VCaP (cell line): ENCODE measurements around the gene FBXO24.

ENCODE experiments used
- H3K27ac ChIP-seq: fragments of 450-650 bp; 2 replicates; pipeline ENCODE4 v1.5.1; 2017
- TF ChIP-seq, protein P1 (sequence below): fragments of 450-650 bp; conservative IDR thresholded peaks from 2 replicates; pipeline ENCODE4 v1.5.1; 2017; ENCODE audit warnings: mild to moderate bottlenecking, moderate library complexity

FBXO24 gene

GRCh38 chr7:100568176-100568895 is 17.8 kb upstream of the FBXO24 start:
- TF ChIP-seq, protein P1, sequence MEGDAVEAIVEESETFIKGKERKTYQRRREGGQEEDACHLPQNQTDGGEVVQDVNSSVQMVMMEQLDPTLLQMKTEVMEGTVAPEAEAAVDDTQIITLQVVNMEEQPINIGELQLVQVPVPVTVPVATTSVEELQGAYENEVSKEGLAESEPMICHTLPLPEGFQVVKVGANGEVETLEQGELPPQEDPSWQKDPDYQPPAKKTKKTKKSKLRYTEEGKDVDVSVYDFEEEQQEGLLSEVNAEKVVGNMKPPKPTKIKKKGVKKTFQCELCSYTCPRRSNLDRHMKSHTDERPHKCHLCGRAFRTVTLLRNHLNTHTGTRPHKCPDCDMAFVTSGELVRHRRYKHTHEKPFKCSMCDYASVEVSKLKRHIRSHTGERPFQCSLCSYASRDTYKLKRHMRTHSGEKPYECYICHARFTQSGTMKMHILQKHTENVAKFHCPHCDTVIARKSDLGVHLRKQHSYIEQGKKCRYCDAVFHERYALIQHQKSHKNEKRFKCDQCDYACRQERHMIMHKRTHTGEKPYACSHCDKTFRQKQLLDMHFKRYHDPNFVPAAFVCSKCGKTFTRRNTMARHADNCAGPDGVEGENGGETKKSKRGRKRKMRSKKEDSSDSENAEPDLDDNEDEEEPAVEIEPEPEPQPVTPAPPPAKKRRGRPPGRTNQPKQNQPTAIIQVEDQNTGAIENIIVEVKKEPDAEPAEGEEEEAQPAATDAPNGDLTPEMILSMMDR, result no peak
- peak overlapping the region; percentile 75; the same call in 1 of the 2 replicates for H3K27ac ChIP-seq

DNA sequence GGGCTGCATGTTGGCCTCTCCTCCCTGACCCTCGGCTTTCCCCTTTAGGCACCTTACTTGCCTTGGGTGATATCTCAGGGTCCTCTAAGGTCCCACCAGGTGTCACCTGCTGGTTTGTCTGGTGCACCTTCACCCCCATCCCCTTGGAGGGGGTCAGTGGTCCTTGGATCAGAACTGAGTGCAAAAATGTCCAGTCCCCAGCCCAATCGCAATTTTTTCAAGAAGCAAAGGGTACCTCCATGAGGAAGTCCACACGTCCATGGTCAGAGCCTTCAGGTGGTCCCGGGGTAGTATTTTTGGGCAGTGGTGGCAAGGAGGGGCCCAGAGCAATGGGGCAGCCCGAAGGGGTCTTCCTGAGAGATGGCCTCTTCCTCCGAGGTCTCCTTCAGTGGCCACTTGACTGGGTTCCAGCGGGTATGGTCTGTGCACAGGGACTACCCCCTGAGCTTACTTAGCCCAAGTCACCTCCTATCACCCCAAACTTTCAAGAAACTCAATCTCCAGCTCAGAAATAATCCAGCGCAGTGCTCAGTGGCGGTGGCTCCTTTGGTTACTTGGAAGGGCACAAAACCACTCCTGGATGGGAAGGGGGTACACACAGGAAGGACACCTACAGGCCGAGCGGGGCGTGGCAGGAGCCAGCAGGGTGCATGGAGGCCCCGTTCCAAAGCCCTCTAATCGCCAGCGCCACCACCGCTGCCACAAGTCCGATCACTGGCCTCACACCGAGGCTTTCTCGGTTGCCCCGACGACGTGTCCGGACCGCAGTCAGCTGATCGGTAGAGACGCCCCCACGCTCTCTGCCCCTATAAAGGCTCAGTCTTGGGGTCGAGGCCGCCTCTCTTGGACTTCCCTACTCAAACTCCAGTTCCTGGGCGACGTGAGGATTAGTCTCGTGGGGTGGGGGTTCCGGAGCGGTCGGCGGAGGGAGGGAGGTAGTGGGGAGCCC is 17.0 kb upstream of the FBXO24 start:
- TF ChIP-seq, protein P1, result peak; percentile 55
- peak overlapping the region; percentile 75 for H3K27ac ChIP-seq

DNA sequence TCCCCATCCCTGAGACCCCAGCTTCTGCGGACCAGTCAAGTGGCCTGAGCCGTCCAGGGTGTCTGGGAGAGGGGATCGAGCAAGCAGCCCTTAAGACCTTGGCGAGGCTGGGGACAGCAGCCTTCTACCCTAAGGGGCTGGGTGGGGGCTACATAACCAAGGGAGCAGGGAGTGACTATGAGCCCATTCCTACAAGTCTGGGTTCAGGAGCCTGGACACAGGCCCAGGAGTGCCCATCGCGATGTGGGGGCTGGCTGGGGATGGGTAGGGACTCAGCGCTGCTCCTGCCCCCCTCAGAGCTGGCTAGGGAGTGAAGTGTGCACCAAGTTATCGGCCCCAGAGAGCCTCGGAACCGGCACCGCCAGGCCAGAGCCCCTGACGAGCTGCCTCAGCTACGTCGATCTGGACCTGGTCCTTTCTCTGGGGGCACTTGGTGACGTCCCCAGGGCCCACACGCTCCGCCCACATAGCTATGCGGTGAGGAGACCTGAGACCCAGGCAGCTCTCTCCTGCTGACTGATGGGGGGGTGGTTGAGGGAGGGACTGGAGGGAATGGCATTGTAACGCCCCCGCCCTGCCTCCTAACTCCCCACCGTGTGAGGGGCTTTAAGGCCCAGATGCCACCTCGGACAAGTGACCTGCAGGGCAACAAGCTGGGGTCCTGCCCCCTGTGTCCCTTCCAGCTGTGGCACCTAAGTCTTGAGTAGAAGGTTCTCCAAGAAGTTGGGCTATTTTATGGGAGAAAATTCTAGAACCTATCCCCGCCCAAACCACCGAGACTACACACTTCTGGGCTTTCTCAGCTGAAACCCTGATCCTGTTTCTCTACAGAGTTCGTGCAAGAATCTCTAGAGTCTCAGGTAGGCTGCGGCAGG is 14.9 kb upstream of the FBXO24 start:
- TF ChIP-seq, protein P1, result no peak
- peak overlapping the region; percentile 75; the same call in 1 of the 2 replicates for H3K27ac ChIP-seq

GRCh38 chr7:100571829-100572116 is 14.4 kb upstream of the FBXO24 start:
- no peak overlapping the region for H3K27ac ChIP-seq
- TF ChIP-seq, protein P1, result no peak

DNA sequence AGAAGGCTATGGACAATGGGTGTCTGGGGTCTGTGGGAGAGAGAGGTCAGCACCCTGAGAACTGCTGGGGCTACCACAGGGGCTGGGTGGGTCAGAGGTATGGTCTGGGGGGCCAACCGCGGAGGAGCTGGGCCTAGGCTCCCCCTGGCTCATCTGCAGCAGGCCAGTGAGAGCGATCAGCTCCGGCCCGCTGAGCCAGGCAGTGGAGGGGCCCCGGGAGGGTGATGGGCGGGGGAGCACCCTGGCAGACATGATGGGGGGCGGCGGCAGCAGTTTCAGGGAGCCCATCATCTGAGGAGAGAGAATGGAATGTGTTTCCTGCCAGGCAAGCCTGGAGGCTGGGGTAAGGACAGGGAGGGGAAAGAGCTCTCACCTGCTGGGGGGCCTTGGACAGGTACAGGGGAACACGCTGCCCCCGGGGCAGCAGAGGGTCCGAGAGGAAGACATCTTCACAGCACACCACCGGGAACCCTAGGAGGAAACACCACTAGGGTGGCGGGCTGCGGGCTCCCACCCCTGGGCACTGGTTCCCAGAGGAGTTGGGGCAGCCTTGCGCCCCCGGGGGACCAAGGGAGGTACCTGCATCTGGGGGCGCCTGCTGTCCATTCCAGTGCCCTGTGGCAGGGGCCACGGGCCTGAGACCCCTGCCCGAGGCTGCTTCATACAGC is 13.7 kb upstream of the FBXO24 start:
- TF ChIP-seq, protein P1, result no peak
- no peak overlapping the region for H3K27ac ChIP-seq

DNA sequence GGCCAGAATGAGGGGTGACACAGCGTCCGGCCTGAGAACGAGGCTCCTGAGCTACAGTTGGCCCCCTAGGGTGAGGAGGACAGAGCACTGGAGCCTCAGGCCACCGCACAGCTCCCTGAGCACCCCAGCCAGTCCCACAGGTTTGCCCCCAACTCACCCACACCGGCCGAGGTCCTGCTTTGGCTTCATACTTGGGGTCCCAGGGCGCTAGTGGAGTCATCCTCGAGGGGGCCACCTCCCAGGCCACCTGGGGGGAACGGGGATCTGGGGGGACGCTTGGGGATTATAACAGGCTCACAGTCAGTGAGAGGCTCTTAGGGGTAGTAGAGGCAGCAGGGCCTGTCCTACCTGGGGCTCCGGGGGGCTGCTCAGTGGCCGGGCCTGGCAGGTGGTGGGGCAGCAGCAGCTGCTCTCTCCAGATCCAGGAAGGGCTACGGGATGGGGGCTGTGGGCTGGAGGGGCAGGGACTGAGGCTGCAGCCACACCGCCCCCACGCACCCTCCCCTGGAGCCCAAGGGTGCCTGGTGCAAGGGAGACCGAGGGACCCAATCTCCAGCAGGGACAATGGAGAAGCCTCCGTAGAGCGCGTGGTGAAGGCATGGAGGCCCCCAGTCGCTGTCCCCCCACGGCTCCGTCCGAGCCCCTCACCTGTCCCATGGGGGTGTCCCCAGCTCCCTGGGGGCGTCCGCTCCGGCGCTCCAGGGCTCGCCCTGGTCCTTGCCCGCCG is 13.0 kb upstream of the FBXO24 start:
- no peak overlapping the region for H3K27ac ChIP-seq
- TF ChIP-seq, protein P1, result no peak
